ENCODE results near the gene PNMA1. TPM values are rescaled to one million over a fixed set of nuclear protein-coding genes. Genes with fewer than 3 reads are reported as not detected.

PNMA1 gene
- total and polyA plus RNA-seq, 11 donors, result 7.4 to 32.3 (median 25.9) TPM

DNA sequence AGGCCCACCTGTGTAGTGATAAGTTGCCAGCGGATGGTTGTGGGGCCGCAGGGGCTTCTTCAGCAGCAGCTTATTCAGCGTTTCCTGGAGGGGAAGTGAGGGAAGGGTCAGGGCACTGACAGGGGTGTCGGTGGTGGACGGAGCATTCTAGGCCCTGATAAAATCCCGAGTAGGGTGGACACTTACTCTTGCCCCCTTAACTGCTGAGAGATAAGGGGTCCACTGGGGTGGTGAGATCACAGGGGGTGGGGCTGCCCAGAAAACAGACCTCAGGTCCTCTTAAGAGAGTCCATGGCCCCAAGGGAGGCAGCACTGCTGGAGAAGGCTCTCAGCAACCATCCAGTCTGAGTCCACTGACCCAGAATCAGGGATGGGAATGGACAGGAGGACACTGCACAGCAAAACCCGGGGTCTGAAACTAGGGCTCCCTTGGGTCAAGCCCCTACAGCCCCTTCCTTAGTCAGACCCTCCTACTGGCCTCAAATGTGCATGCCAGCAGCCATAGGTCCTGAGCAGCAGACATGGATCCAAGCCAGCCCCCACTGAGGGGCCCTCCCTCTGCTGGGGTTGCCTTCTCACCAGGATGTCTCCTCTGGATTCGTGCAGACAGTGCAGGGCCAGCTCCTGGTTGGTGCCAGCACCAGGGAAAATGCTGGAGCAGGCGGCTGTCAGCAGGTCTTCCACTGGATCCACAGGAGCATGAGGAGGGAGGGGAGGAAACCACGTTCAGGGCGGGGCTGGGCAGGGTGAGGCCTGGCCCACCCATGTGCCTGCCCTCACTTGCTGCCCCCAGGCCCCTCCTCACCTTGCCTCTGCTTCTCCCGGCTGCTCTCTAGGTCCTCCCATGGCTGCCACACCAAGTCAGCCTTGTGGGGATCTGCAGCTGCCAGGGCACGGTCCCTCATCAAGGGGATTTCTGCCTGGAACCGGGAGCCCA, 12.1 kb upstream of the PNMA1 start:
- Histone ChIP-seq H3K36me3 (peaks cover 0 to 94% (median 85%) of the 10 kb centered on the region in 9 donors), H3K27ac (peak overlapping the region in 11 of 12 donors; percentile 61 to 90 (median 75)), H3K4me3 (no peak overlapping the region), H3K27me3 (no peaks in the 10 kb centered on the region), H3K9me3 (no peaks in the 10 kb centered on the region), H3K4me1 (peaks cover 0 to 93% (median 62%) of the 10 kb centered on the region in 12 donors)
- intact Hi-C loops (cut with DNase I), result loop anchor here in 3 of 10 donors (5.0 to 10.0 kb wide), 2 partner anchors 59 to 161 kb away; partner anchors contain the start of gene ZNF410 (in 2 of the 3)
- 45 to 54% (median 47%) methylated on average over 10 to 14 of the region's 14 CpGs for WGBS, 4 donors
- no peak for ATAC-seq
- DNase-seq, result no peak
- TF ChIP-seq, protein P1, sequence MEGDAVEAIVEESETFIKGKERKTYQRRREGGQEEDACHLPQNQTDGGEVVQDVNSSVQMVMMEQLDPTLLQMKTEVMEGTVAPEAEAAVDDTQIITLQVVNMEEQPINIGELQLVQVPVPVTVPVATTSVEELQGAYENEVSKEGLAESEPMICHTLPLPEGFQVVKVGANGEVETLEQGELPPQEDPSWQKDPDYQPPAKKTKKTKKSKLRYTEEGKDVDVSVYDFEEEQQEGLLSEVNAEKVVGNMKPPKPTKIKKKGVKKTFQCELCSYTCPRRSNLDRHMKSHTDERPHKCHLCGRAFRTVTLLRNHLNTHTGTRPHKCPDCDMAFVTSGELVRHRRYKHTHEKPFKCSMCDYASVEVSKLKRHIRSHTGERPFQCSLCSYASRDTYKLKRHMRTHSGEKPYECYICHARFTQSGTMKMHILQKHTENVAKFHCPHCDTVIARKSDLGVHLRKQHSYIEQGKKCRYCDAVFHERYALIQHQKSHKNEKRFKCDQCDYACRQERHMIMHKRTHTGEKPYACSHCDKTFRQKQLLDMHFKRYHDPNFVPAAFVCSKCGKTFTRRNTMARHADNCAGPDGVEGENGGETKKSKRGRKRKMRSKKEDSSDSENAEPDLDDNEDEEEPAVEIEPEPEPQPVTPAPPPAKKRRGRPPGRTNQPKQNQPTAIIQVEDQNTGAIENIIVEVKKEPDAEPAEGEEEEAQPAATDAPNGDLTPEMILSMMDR (IDR thresholded peaks at IDR 0.05), result no peak

DNA sequence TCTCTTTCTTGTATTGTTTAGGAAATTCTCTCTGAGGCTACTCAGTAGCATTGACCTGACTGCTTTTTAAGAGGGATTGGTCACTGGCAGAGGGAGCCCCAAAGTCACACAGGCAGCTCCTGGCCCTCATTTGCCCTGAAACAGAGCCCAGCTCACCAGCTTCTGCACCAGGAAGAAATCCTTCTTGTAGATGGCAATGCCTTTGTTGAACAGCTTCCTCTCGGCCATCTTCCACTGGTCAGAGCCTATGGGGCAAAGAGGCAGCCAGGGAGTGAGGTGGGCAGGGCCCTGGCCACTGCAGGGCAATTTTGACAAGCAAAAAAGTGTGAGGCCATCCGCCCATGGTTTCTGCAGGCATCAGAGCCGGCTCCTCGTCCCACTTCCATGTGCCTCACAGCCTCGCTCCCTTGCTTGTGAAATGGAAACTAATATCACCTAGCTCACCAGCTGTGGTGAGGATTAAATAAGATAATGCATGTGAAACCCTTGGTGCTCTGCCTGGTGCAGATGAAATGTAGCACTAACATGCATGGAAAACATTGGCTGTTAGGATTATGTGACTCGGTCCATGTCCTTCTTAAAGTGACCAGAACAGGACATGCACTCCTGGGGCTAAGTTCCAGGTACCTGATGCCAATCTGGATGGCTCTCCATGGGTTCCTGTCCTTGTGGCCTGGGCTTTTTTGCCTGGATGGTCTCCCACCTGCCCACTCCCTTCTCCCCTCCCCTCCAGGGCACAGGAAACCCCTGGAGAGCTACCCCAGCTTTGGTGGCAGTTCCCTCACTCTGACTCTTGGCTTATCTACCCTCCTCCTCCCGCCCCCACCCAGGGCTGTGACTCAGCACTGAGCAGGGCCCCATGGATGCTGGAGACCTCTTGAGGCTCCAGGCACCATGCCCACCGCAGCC, 11.2 kb upstream of the PNMA1 start:
- peak in 1 of 4 donors; percentile 6 for ATAC-seq
- peak in 1 of 5 donors; percentile 41 for DNase-seq
- peaks cover 0 to 84% (median 60%) of the 10 kb centered on the region in 12 donors for H3K4me1 ChIP-seq
- H3K36me3 ChIP-seq, result peaks cover 0 to 94% (median 86%) of the 10 kb centered on the region in 9 donors
- H3K27me3 ChIP-seq, result no peaks in the 10 kb centered on the region
- H3K9me3 ChIP-seq, result no peaks in the 10 kb centered on the region
- peak overlapping the region; percentile 61 to 90 (median 78) for H3K27ac ChIP-seq
- WGBS, 4 donors, result 73 to 82% (median 74%) methylated on average over 7 to 8 of the region's 8 CpGs
- TF ChIP-seq POLR2A (IDR thresholded peaks at IDR 0.05), result no peak
- TF ChIP-seq, protein P1 (IDR thresholded peaks at IDR 0.05), result no peak
- intact Hi-C loops (cut with DNase I), result loop anchor here in 3 of 10 donors (5.0 to 10.0 kb wide), 2 partner anchors 59 to 162 kb away; partner anchors contain the start of gene ZNF410 (in 2 of the 3)
- H3K4me3 ChIP-seq, result no peak overlapping the region

DNA sequence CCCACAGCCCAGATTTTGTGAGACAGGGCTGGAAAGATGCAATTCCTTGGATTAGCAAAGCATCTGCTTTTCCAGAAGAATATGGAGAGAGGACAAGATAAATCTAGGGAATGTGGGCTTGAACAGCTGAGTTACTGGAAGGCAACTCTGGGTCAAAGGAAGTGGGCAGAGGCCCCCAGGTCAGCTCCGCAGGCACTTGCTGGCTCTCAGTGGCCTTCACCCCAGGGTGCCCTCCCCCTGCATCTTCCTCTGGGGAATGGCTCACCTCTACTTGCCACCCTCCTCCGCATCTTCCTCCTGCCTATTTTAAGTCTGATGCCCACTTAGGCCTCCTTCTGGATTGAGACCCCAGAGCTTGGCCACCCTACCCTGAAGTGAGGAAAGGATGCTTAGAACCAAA, 10.5 kb upstream of the PNMA1 start:
- no peaks in the 10 kb centered on the region for H3K27me3 ChIP-seq
- H3K4me3 ChIP-seq, result no peak overlapping the region
- DNase-seq, result no peak
- H3K9me3 ChIP-seq, result no peaks in the 10 kb centered on the region
- H3K27ac ChIP-seq, result peak overlapping the region; percentile 61 to 90 (median 78)
- TF ChIP-seq, protein P1 (IDR thresholded peaks at IDR 0.05), result no peak
- no peak for TF ChIP-seq POLR2A (IDR thresholded peaks at IDR 0.05)
- WGBS, 4 donors, result 77 to 88% (median 84%) methylated on average over 2 of the region's 2 CpGs
- peaks cover 0 to 94% (median 86%) of the 10 kb centered on the region in 9 donors for H3K36me3 ChIP-seq
- intact Hi-C loops (cut with DNase I), result loop anchor here in 3 of 10 donors (5.0 to 10.0 kb wide), 2 partner anchors 60 to 163 kb away; partner anchors contain the start of gene ZNF410 (in 2 of the 3)
- ATAC-seq, result no peak
- peaks cover 0 to 80% (median 60%) of the 10 kb centered on the region in 12 donors for H3K4me1 ChIP-seq

Data from heart left ventricle (tissue), 16 donors.